GM23338 (cell line): Measurements from ENCODE around the gene RNF43. TPM values are rescaled to one million over a fixed set of nuclear protein-coding genes. Genes with fewer than 3 reads are reported as not detected.

ENCODE experiments used
- ATAC-seq: fragments of 200-7000 bp; cut with Tn5 transposase; 3 replicates; pipeline ENCODE4 v1.9.1; 2020
- DNase-seq: peaks from one replicate; pipeline ENCODE4 v3.0.0-alpha.2; 2015; ENCODE audit warnings: low spot score
- H2AFZ ChIP-seq: fragments of 200-600 bp; sonication (generic); 2 replicates; pipeline ENCODE4 v1.8.0; 2016; ENCODE audit warnings: antibody characterized with exemption, mild to moderate bottlenecking, moderate library complexity
- H3F3A ChIP-seq: fragments of 200-600 bp; sonication (generic); replicated peaks from 2 replicates; pipeline ENCODE4 v1.8.0; 2017; ENCODE audit warnings: antibody characterized with exemption, mixed run types, low read depth
- H3K27ac ChIP-seq: fragments of 200-600 bp; sonication (generic); 2 replicates; pipeline ENCODE4 v1.6.1; 2016; ENCODE audit warnings: low read depth
- H3K27me3 ChIP-seq: fragments of 200-600 bp; sonication (generic); 2 replicates; pipeline ENCODE4 v1.8.0; 2016; ENCODE audit warnings: mild to moderate bottlenecking, mixed run types, moderate library complexity; ENCODE audit not compliant: insufficient read depth
- H3K36me3 ChIP-seq: fragments of 200-600 bp; sonication (generic); 2 replicates; pipeline ENCODE4 v1.8.0; 2016; ENCODE audit warnings: mild to moderate bottlenecking; ENCODE audit not compliant: insufficient read depth
- H3K4me1 ChIP-seq: fragments of 200-600 bp; sonication (generic); 2 replicates; pipeline ENCODE4 v1.8.0; 2016; ENCODE audit warnings: mild to moderate bottlenecking, moderate library complexity; ENCODE audit not compliant: insufficient read depth
- H3K4me2 ChIP-seq: fragments of 200-600 bp; sonication (generic); 2 replicates; pipeline ENCODE4 v1.7.1; 2017; ENCODE audit warnings: mixed run types
- H3K4me3 ChIP-seq: fragments of 200-600 bp; sonication (generic); 2 replicates; pipeline ENCODE4 v1.6.1; 2016; ENCODE audit warnings: mixed run types
- H3K79me2 ChIP-seq: fragments of 200-600 bp; sonication (generic); replicated peaks from 2 replicates; pipeline ENCODE4 v1.8.0; 2017; ENCODE audit warnings: mild to moderate bottlenecking; ENCODE audit not compliant: insufficient read depth
- H3K9me2 ChIP-seq: fragments of 200-600 bp; sonication (generic); 2 replicates; pipeline ENCODE4 v1.8.0; 2017; ENCODE audit not compliant: insufficient read depth
- H4K20me1 ChIP-seq: fragments of 200-600 bp; sonication (generic); replicated peaks from 2 replicates; pipeline ENCODE4 v1.8.0; 2017; ENCODE audit warnings: mild to moderate bottlenecking; ENCODE audit not compliant: insufficient read depth
- H3K27ac Mint-ChIP-seq: 2 replicates; pipeline ENCODE4 v1.8.0; 2020; ENCODE audit warnings: inconsistent platforms, mild to moderate bottlenecking, moderate library complexity, mixed read lengths
- H3K27me3 Mint-ChIP-seq: 3 replicates; pipeline ENCODE4 v1.8.0; 2022; ENCODE audit warnings: low read depth, mild to moderate bottlenecking, moderate library complexity, mixed read lengths, inconsistent platforms; ENCODE audit not compliant: insufficient read depth, poor library complexity
- H3K36me3 Mint-ChIP-seq: 3 replicates; pipeline ENCODE4 v1.8.0; 2021; ENCODE audit warnings: low read depth, mild to moderate bottlenecking, inconsistent platforms, moderate library complexity, mixed read lengths
- H3K4me1 Mint-ChIP-seq: 3 replicates; pipeline ENCODE4 v1.8.0; 2020; ENCODE audit warnings: mild to moderate bottlenecking, inconsistent platforms, mixed read lengths
- H3K4me3 Mint-ChIP-seq: 3 replicates; pipeline ENCODE4 v1.8.0; 2021; ENCODE audit warnings: moderate library complexity, mild to moderate bottlenecking, inconsistent platforms, mixed read lengths
- H3K9me3 Mint-ChIP-seq: 3 replicates; pipeline ENCODE4 v1.8.0; 2020; ENCODE audit warnings: moderate library complexity, mild to moderate bottlenecking, inconsistent platforms, mixed read lengths
- CREB1 ChIP-seq: fragments of 250-450 bp; sonication (Bioruptor Pico); IDR thresholded peaks from 2 replicates; pipeline ENCODE4 v1.5.0; 2020; ENCODE audit warnings: low read depth, mild to moderate bottlenecking, moderate library complexity
- EZH2phosphoT487 ChIP-seq: fragments of 200-600 bp; sonication (generic); IDR thresholded peaks from one replicate; pipeline ENCODE4 v1.8.1; 2018; ENCODE audit warnings: antibody characterized with exemption; ENCODE audit not compliant: unreplicated experiment
- JUNB ChIP-seq: IDR thresholded peaks from one replicate; pipeline ENCODE4 v1.6.1; 2016; ENCODE audit warnings: antibody characterized with exemption; ENCODE audit not compliant: unreplicated experiment
- STAT1 ChIP-seq: IDR thresholded peaks from one replicate; pipeline ENCODE4 v1.6.1; 2016; ENCODE audit warnings: antibody characterized with exemption; ENCODE audit not compliant: unreplicated experiment
- polyA plus RNA-seq: library from polyadenylated mRNA; unstranded; fragments of >200 nt; fragmentation: Nextera tagmentation; extraction: Ambion mirVana; gene quantifications from 2 replicates; pipeline ENCODE4 v1.2.1, GENCODE V29; 2016
- total RNA-seq: library from RNA; depleted of rRNA; stranded (reverse); fragments of >200 nt; shearing (Covaris generic); gene quantifications from 2 replicates; pipeline ENCODE4 v1.2.3, GENCODE V29; 2014
- TF ChIP-seq, protein P1 (sequence below): fragments of 250-450 bp; sonication (Bioruptor Pico); IDR thresholded peaks from 2 replicates; pipeline ENCODE4 v1.5.0; 2020; ENCODE audit warnings: mild to moderate bottlenecking, moderate library complexity
- TF ChIP-seq, protein P2 (sequence below), 2 experiments: fragments of 200-600 bp in 1 of 2; sonication (generic) in 1 of 2; conservative IDR thresholded peaks; 2 replicates each; pipeline versions ENCODE4 v1.5.1 to v1.6.1; 2016 to 2017; ENCODE audit warnings: antibody characterized with exemption in 2 of 2, low read depth in 2 of 2, mild to moderate bottlenecking in 2 of 2, moderate library complexity in 1 of 2
- TF ChIP-seq, protein P3 (sequence below): IDR thresholded peaks from 2 replicates; pipeline ENCODE4 v1.6.1; 2016; ENCODE audit warnings: antibody characterized with exemption
- TF ChIP-seq, protein P4 (sequence below): IDR thresholded peaks from one replicate; pipeline ENCODE4 v1.6.1; 2018; ENCODE audit warnings: antibody characterized with exemption; ENCODE audit not compliant: unreplicated experiment

Gene RNF43
- total and polyA plus RNA-seq, 2 experiments from 2014 or later, result 0.58 to 2.2 TPM

DNA sequence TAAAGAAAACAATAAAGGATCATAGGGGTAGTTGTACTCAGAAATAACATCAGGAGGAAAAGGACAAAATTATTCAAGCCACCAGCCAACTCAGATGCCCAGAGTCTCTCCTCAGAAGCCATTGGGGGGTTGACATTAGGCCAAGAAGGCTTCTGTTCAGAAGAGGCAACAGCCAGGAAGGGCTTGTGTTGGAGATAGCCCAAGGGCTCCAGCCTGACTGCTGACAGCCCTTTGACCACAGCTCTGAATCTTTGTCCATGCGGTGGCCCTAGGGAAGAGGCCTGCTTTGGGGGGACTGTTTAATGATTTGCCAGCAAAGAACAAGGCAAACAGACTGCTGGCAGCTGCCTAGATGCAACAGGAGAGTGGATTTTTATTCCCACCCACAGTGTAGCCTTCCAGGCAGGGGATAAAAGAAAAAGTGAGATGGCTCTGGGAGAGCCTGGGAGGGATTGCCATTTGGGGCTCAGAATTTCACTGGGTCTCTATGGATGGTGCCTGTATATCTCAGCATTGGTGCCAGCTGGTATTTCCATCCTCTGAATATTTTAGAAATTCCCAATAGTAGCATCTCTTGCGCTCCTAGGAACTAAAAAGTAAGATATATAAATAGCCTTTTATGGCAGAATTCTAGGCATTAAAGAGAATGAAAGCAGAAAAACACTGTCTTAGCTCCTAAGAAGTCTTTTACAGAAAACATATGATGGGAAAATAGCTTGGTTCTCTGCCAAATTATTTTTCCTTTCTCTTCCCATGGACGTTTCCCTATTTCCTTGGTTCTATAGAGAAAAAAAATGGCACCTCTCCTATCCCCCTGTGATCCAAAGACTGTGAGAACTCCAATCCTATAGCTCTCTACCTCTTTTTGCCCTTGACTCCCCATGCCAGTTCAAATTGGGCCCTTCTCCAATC, 36.0 kb downstream of the RNF43 start:
- no peak overlapping the region for H2AFZ ChIP-seq
- Mint-ChIP-seq H3K9me3 (no peaks in the 10 kb centered on the region), H3K4me3 (no peak overlapping the region), H3K4me1 (peaks cover 25% of the 10 kb centered on the region), H3K36me3 (no peaks in the 10 kb centered on the region), H3K27me3 (no peaks in the 10 kb centered on the region), H3K27ac (no peak overlapping the region)
- ATAC-seq (no peak), DNase-seq (no peak)
- no peaks in the 10 kb centered on the region for H3K27me3 ChIP-seq
- peaks cover 9% of the 10 kb centered on the region for H3K4me1 ChIP-seq
- no peaks in the 10 kb centered on the region for H3K9me2 ChIP-seq
- no peaks in the 10 kb centered on the region for H3F3A ChIP-seq
- H3K27ac ChIP-seq, result no peak overlapping the region
- no peaks in the 10 kb centered on the region for H3K79me2 ChIP-seq
- no peak for TF ChIP-seq CREB1 (CRISPR knock-in tag)
- TF ChIP-seq, protein P1, sequence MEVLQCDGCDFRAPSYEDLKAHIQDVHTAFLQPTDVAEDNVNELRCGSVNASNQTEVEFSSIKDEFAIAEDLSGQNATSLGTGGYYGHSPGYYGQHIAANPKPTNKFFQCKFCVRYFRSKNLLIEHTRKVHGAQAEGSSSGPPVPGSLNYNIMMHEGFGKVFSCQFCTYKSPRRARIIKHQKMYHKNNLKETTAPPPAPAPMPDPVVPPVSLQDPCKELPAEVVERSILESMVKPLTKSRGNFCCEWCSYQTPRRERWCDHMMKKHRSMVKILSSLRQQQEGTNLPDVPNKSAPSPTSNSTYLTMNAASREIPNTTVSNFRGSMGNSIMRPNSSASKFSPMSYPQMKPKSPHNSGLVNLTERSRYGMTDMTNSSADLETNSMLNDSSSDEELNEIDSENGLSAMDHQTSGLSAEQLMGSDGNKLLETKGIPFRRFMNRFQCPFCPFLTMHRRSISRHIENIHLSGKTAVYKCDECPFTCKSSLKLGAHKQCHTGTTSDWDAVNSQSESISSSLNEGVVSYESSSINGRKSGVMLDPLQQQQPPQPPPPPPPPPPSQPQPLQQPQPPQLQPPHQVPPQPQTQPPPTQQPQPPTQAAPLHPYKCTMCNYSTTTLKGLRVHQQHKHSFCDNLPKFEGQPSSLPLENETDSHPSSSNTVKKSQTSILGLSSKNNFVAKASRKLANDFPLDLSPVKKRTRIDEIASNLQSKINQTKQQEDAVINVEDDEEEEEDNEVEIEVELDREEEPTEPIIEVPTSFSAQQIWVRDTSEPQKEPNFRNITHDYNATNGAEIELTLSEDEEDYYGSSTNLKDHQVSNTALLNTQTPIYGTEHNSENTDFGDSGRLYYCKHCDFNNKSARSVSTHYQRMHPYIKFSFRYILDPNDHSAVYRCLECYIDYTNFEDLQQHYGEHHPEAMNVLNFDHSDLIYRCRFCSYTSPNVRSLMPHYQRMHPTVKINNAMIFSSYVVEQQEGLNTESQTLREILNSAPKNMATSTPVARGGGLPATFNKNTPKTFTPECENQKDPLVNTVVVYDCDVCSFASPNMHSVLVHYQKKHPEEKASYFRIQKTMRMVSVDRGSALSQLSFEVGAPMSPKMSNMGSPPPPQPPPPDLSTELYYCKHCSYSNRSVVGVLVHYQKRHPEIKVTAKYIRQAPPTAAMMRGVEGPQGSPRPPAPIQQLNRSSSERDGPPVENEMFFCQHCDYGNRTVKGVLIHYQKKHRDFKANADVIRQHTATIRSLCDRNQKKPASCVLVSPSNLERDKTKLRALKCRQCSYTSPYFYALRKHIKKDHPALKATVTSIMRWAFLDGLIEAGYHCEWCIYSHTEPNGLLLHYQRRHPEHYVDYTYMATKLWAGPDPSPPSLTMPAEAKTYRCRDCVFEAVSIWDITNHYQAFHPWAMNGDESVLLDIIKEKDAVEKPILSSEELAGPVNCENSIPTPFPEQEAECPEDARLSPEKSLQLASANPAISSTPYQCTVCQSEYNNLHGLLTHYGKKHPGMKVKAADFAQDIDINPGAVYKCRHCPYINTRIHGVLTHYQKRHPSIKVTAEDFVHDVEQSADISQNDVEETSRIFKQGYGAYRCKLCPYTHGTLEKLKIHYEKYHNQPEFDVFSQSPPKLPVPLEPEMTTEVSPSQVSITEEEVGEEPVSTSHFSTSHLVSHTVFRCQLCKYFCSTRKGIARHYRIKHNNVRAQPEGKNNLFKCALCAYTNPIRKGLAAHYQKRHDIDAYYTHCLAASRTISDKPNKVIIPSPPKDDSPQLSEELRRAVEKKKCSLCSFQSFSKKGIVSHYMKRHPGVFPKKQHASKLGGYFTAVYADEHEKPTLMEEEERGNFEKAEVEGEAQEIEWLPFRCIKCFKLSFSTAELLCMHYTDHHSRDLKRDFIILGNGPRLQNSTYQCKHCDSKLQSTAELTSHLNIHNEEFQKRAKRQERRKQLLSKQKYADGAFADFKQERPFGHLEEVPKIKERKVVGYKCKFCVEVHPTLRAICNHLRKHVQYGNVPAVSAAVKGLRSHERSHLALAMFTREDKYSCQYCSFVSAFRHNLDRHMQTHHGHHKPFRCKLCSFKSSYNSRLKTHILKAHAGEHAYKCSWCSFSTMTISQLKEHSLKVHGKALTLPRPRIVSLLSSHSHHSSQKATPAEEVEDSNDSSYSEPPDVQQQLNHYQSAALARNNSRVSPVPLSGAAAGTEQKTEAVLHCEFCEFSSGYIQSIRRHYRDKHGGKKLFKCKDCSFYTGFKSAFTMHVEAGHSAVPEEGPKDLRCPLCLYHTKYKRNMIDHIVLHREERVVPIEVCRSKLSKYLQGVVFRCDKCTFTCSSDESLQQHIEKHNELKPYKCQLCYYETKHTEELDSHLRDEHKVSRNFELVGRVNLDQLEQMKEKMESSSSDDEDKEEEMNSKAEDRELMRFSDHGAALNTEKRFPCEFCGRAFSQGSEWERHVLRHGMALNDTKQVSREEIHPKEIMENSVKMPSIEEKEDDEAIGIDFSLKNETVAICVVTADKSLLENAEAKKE, result no peak
- TF ChIP-seq EZH2phosphoT487, result no peak
- TF ChIP-seq, protein P2, sequence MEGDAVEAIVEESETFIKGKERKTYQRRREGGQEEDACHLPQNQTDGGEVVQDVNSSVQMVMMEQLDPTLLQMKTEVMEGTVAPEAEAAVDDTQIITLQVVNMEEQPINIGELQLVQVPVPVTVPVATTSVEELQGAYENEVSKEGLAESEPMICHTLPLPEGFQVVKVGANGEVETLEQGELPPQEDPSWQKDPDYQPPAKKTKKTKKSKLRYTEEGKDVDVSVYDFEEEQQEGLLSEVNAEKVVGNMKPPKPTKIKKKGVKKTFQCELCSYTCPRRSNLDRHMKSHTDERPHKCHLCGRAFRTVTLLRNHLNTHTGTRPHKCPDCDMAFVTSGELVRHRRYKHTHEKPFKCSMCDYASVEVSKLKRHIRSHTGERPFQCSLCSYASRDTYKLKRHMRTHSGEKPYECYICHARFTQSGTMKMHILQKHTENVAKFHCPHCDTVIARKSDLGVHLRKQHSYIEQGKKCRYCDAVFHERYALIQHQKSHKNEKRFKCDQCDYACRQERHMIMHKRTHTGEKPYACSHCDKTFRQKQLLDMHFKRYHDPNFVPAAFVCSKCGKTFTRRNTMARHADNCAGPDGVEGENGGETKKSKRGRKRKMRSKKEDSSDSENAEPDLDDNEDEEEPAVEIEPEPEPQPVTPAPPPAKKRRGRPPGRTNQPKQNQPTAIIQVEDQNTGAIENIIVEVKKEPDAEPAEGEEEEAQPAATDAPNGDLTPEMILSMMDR (conservative IDR thresholded peaks at IDR 0.05; ENCODE audit: low read depth in 2 of 2), result no peak
- TF ChIP-seq, protein P3, sequence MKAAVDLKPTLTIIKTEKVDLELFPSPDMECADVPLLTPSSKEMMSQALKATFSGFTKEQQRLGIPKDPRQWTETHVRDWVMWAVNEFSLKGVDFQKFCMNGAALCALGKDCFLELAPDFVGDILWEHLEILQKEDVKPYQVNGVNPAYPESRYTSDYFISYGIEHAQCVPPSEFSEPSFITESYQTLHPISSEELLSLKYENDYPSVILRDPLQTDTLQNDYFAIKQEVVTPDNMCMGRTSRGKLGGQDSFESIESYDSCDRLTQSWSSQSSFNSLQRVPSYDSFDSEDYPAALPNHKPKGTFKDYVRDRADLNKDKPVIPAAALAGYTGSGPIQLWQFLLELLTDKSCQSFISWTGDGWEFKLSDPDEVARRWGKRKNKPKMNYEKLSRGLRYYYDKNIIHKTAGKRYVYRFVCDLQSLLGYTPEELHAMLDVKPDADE, result no peak
- no peak for TF ChIP-seq JUNB
- no peak for TF ChIP-seq STAT1
- TF ChIP-seq, protein P4, sequence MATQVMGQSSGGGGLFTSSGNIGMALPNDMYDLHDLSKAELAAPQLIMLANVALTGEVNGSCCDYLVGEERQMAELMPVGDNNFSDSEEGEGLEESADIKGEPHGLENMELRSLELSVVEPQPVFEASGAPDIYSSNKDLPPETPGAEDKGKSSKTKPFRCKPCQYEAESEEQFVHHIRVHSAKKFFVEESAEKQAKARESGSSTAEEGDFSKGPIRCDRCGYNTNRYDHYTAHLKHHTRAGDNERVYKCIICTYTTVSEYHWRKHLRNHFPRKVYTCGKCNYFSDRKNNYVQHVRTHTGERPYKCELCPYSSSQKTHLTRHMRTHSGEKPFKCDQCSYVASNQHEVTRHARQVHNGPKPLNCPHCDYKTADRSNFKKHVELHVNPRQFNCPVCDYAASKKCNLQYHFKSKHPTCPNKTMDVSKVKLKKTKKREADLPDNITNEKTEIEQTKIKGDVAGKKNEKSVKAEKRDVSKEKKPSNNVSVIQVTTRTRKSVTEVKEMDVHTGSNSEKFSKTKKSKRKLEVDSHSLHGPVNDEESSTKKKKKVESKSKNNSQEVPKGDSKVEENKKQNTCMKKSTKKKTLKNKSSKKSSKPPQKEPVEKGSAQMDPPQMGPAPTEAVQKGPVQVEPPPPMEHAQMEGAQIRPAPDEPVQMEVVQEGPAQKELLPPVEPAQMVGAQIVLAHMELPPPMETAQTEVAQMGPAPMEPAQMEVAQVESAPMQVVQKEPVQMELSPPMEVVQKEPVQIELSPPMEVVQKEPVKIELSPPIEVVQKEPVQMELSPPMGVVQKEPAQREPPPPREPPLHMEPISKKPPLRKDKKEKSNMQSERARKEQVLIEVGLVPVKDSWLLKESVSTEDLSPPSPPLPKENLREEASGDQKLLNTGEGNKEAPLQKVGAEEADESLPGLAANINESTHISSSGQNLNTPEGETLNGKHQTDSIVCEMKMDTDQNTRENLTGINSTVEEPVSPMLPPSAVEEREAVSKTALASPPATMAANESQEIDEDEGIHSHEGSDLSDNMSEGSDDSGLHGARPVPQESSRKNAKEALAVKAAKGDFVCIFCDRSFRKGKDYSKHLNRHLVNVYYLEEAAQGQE, result no peak
- H4K20me1 ChIP-seq, result no peaks in the 10 kb centered on the region
- no peak overlapping the region for H3K4me3 ChIP-seq
- no peaks in the 10 kb centered on the region for H3K36me3 ChIP-seq
- H3K4me2 ChIP-seq, result no peak overlapping the region
